Activated T-helper 1 cell treated with anti-CD3 and anti-CD28 coated beads, Interleukin-12 subunit alpha, Interleukin-12 subunit beta, Interleukin-2, Interleukin-4 antibody, amounts not matched to agents 30 ng/mL and 10 ng/mL and 1 ng/mL, durations not matched to agents 14 hours and 24 hours and 36 hours (primary cell): Measurements from ENCODE around the gene DNAJB9. TPM values are rescaled to one million over a fixed set of nuclear protein-coding genes. Genes with fewer than 3 reads are reported as not detected.
"Not testable (repeated sequence)": the region's sequence is repeated elsewhere in the genome, so short reads cannot be mapped to it uniquely, and the experiment has no call there.

Experiments
- DNase-seq: peaks from one replicate; pipeline ENCODE4 v3.0.0; 2021; ENCODE audit warnings: low spot score
- H3K27ac Mint-ChIP-seq: one replicate; pipeline ENCODE4 v1.8.0; 2021; ENCODE audit warnings: mild to moderate bottlenecking, mixed read lengths
- H3K27me3 Mint-ChIP-seq: one replicate; pipeline ENCODE4 v1.8.0; 2022; ENCODE audit warnings: mild to moderate bottlenecking, moderate library complexity, mixed read lengths; ENCODE audit not compliant: insufficient read depth
- H3K36me3 Mint-ChIP-seq: one replicate; pipeline ENCODE4 v1.8.0; 2021; ENCODE audit warnings: low read depth, mixed read lengths
- H3K4me1 Mint-ChIP-seq: one replicate; pipeline ENCODE4 v1.8.0; 2021; ENCODE audit warnings: low read depth, mixed read lengths
- H3K4me3 Mint-ChIP-seq: one replicate; pipeline ENCODE4 v1.8.0; 2021; ENCODE audit warnings: mild to moderate bottlenecking, moderate library complexity, mixed read lengths
- H3K9me3 Mint-ChIP-seq: one replicate; pipeline ENCODE4 v1.8.0; 2021; ENCODE audit warnings: mixed read lengths
- intact Hi-C: fragments of 100-400 bp; cut with micrococcal nuclease; formaldehyde crosslinking; loops from one replicate; pipeline ENCODE4 v1.15.1; 2024
- total RNA-seq: library from RNA; stranded (reverse); gene quantifications from 2 replicates; pipeline ENCODE4 v1.2.3, GENCODE V29; 2022

Gene DNAJB9
- total RNA-seq, result 16.9 and 20.0 TPM in 2 replicates

DNA sequence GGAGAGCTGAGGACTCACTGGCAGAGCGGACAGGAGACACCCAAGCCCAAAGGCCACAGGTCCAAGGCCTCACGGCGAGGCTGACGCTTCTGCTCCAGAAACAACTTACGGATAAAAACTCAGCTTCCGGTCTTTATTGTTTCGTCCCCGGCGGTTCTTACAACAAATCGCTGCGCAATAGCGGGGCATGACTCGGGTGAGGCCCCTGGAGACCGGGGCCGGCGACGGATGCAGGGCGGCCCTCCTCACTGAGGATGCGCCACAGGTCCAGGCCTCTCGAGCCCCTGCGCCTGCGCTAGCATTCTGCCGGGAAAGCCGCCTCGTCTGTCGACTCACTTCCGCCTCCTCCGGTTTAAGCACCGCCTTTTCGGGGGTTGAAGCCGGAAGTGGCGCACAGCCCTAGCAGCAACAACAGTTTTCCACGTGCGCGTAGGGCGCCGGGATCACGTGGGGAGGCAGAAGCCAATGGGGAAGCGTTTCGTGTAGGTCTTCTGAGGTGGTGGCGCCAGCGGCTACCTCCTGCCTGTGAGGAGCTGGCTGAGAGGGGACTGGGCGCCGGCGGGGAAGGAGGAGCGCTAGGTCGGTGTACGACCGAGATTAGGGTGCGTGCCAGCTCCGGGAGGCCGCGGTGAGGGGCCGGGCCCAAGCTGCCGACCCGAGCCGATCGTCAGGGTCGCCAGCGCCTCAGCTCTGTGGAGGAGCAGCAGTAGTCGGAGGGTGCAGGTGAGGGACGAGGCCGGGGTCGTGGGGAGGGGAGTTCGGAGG lies at the start of gene DNAJB9, which contains the start of gene THAP5:
Gene DNAJB9 (plus strand): TSS at position 494 of the 765 bp plus-strand sequence. CDS start 1,853 bp downstream, outside the sequence.
Gene THAP5 (minus strand): TSS at position 326 of the 765 bp plus-strand sequence. CDS start 137 bp downstream, at position 189.
- Mint-ChIP-seq H3K4me3 (peak within 1 kb of the TSS; percentile 95), H3K36me3 (peaks cover 31% of the 10 kb centered on the region), H3K27me3 (no peaks in the 10 kb centered on the region), H3K9me3 (no peaks in the 10 kb centered on the region), H3K27ac (peak within 1 kb of the TSS; percentile 96), H3K4me1 (peaks cover 62% of the 10 kb centered on the region)
- peak; percentile 100 for DNase-seq
- intact Hi-C loops, result loop anchor here (1.0 to 10.0 kb wide), 7 partner anchors 43 to 1972 kb away; partner anchors contain the start of genes COG5, DUS4L, NRCAM and PNPLA8

DNA sequence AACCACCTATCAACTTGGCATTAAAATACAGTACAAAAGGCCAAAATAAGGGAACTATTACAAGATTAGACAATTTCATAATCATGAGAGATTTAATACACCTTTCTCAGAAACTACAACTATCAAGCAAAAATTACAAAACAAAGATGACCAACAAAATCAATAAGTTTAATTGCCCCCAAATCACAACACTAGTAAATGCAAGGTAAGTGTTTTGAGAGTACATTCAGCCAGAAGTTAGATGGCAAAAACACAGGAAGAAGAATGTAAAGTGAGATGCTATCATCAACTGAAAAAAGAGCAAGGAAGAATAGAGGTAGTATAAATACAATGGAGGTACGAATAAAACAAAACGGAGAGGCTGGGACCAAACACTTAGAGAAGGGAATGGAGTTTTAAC lies 46.9 kb upstream of the DNAJB9 start:
- H3K4me3 Mint-ChIP-seq, result no peak overlapping the region
- H3K9me3 Mint-ChIP-seq, result no peaks in the 10 kb centered on the region
- no peaks in the 10 kb centered on the region for H3K27me3 Mint-ChIP-seq
- intact Hi-C loops, result no loop called here
- H3K36me3 Mint-ChIP-seq, result peaks cover 24% of the 10 kb centered on the region
- H3K27ac Mint-ChIP-seq, result no peak overlapping the region
- H3K4me1 Mint-ChIP-seq, result peaks cover 34% of the 10 kb centered on the region
- DNase-seq, result no peak

DNA sequence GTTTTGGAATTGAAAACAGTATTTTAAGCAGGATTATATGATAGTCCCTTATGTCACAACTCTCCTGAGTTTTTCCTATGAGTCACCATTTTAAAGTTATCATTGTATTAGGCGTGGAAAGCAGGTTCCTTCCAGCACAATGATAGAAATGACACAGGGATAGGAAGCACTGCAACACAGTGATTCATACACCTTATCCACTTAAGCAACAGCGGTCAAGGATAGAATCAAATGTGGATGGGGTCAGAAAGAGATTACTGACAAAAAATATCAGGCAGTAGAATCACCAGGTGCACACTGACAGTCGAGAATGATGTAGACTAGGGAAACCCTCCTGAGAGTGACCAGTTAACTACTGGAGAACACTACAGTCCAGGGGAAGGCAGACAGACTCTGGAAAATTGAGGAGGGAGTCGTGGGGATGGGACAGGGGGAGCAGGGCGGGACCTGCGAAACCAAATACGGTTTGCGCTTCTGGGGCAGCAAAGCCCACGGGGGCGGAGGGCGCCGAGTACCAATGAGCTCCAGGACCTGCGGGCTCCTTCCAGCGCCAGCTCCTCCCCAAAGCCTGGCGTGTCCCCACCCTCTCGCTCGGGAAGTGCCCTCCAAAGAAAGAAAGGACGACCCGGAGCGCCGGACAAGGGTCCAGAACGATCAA lies 44.2 kb upstream of the DNAJB9 start:
- no peak for DNase-seq
- intact Hi-C loops, result no loop called here
- H3K27me3 Mint-ChIP-seq, result peaks cover 3% of the 10 kb centered on the region

DNA sequence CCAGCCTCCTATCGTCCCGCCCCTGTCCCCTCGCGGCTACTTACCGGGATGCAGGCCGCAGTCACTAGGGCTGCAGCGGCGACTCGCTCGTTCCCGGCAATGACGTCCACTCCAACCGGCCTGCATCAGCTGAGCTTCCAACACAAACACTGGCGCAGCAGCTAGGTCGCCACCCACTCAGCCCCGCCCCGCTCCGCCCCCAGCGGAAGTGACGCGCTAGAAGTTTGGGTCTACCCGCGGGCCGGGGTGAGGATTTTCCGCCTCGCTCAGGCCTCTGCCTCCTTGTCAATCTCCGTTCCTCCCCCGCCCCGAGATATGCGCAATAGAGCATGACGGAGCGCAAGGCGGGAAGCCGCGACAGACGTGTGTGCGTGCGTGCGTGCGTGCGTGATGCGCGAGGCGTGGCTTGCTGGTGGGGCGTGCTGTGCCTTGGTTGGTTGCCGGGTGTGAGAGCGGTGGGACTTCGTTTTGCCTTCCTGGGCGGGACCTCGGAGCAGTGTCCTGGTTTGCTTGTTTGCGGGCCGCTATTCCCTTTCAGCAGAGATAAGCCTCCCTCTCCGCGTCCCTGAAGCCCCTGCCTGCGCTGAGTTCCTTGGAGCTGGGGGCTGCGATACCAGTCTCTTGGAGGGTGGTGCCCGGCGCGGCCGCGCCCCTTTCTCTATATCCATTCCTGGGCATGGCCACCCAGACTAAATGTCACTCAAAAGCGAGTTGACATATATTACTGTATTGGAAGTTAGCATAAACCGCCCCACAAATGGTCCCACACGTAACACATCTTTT lies 43.5 kb upstream of the DNAJB9 start, which contains the start of gene PNPLA8:
Gene PNPLA8 (minus strand): TSS at position 151 of the 783 bp plus-strand sequence. CDS start 10,644 bp downstream, outside the sequence.
- DNase-seq, result peak; percentile 100
- Mint-ChIP-seq H3K4me3 (peak within 1 kb of the TSS; percentile 92), H3K27me3 (peaks cover 3% of the 10 kb centered on the region), H3K27ac (peak within 1 kb of the TSS; percentile 97), H3K36me3 (peaks cover 7% of the 10 kb centered on the region), H3K4me1 (peaks cover 34% of the 10 kb centered on the region), H3K9me3 (no peaks in the 10 kb centered on the region)
- intact Hi-C loops, result loop anchor here (1.0 to 2.0 kb wide), 5 partner anchors 43 to 1358 kb away; partner anchors contain the start of genes DLD, DNAJB9 and THAP5

More for the DNA sequence above, 44.2 kb upstream of the DNAJB9 start:
- Mint-ChIP-seq H3K9me3 (no peaks in the 10 kb centered on the region), H3K27ac (peak overlapping the region; percentile 97), H3K4me1 (peaks cover 39% of the 10 kb centered on the region), H3K4me3 (peak overlapping the region; percentile 92), H3K36me3 (peaks cover 7% of the 10 kb centered on the region)

DNA sequence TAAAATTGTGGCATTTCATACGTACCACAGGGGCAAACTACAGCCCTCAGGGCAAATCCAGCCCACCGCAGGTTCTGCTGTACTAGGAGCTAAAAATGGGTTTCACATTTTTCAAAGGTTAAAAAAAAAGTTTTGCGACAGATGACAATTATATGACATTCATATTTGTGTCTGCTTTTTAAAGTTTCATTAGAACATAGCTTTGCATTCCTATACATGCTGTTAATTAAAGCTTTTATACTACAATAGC lies 43.0 kb upstream of the DNAJB9 start:
- Mint-ChIP-seq H3K27ac (peak overlapping the region; percentile 97), H3K4me3 (peak overlapping the region; percentile 92), H3K9me3 (no peaks in the 10 kb centered on the region), H3K36me3 (peaks cover 7% of the 10 kb centered on the region), H3K27me3 (peaks cover 5% of the 10 kb centered on the region), H3K4me1 (peaks cover 29% of the 10 kb centered on the region)
- no peak for DNase-seq
- intact Hi-C loops, result loop anchor here (1.0 to 2.0 kb wide), 5 partner anchors 43 to 1358 kb away; partner anchors contain the start of genes DLD, DNAJB9 and THAP5

DNA sequence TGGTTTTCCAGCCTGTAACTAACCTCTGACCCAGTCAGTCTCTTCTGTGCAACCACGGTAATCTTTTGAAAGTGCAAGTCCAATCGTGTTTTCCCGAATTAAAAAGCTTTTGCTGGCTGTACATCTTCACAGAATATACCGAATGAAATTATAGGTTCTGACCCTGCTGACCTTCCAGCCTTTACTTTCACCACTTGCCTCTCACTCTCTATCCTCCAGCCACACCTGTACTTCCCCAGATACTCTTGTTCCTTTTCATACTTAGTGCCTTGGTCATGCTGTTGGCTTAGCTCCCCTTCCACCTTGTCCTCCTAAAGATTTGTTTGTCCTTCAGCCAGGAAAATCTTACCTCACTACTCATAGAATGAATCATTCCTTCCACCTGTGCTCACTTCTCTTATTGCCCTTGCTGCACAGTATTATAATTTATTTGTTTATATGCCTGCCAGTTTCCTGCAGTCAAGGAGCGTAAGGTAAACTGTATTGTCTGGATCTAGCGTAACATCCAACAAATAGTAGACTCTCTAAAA lies 41.4 kb upstream of the DNAJB9 start:
- DNase-seq, result no peak
- intact Hi-C loops, result no loop called here
- H3K9me3 Mint-ChIP-seq, result no peaks in the 10 kb centered on the region
- H3K27me3 Mint-ChIP-seq, result peaks cover 13% of the 10 kb centered on the region
- peaks cover 19% of the 10 kb centered on the region for H3K4me1 Mint-ChIP-seq
- H3K36me3 Mint-ChIP-seq, result peaks cover 2% of the 10 kb centered on the region
- peak overlapping the region; percentile 41 for H3K27ac Mint-ChIP-seq
- peak overlapping the region; percentile 57 for H3K4me3 Mint-ChIP-seq

DNA sequence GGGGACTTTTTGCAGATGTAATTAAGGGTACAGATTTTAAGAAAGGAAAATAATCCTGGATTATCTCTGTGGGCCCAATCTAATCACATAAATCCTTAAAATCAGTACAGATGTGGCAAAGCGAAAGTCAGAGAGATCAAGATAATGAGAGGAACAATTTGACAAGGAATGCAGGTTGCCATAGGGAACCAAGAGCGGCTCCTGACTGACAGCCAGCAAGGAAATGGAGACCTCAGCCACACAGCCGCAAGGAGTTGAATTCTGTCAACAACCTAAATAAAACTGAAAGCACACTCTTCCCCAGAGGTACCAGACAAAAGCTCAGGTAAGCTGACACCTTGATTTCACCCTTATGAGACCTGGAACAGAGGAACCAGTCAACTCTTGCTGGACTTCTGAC lies 40.3 kb upstream of the DNAJB9 start:
- peaks cover 13% of the 10 kb centered on the region for H3K27me3 Mint-ChIP-seq
- H3K4me1 Mint-ChIP-seq, result peaks cover 10% of the 10 kb centered on the region
- H3K9me3 Mint-ChIP-seq, result no peaks in the 10 kb centered on the region
- H3K4me3 Mint-ChIP-seq, result no peak overlapping the region
- intact Hi-C loops, result no loop called here
- H3K27ac Mint-ChIP-seq, result no peak overlapping the region
- DNase-seq, result no peak
- H3K36me3 Mint-ChIP-seq, result peaks cover 2% of the 10 kb centered on the region

DNA sequence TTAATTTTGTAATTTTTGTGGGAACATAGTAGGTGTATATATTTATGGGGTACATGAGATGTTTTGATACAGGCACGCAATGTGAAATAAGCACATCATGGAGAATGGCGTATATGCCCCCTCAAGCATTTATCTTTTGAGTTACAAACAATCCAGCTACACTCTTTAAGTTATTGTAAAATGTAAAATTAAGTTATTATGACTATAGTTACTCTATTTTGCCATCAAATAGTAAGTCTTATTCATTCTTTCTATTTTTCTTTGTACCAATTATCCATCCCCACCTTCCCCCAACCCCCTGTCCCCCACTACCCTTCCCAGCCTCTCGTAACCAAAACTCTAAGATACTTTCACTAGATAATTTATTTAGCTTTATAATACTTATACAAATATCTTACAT lies 36.0 kb upstream of the DNAJB9 start:
- H3K4me3 Mint-ChIP-seq, result no peak overlapping the region
- no peaks in the 10 kb centered on the region for H3K9me3 Mint-ChIP-seq

DNA sequence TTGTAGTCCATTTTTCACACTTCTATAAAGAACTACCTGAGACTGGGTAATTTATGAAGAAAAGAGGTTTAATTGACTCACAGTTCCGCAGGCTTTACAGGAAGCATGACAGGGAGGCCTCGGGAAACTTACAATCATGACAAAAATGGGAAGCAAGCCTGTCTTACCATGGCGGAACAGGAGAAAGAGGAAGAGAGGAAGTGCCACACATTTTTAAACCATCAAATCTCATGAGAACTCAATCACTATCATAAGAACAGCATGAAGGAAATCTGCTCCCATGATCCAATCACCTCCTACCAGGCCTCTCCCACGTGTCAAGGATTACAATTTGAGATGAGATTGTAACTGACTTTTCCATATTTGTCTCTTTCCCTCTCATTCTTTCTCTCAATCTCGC lies 34.4 kb upstream of the DNAJB9 start:
- Mint-ChIP-seq H3K27me3 (peaks cover 15% of the 10 kb centered on the region), H3K27ac (no peak overlapping the region), H3K4me1 (no peaks in the 10 kb centered on the region), H3K4me3 (no peak overlapping the region), H3K36me3 (no peaks in the 10 kb centered on the region), H3K9me3 (no peaks in the 10 kb centered on the region)
- no peak for DNase-seq
- intact Hi-C loops, result no loop called here

More for the DNA sequence above, 36.0 kb upstream of the DNAJB9 start:
- Mint-ChIP-seq H3K27ac (no peak overlapping the region), H3K36me3 (no peaks in the 10 kb centered on the region), H3K27me3 (peaks cover 18% of the 10 kb centered on the region), H3K4me1 (no peaks in the 10 kb centered on the region)
- intact Hi-C loops, result no loop called here
- no peak for DNase-seq

DNA sequence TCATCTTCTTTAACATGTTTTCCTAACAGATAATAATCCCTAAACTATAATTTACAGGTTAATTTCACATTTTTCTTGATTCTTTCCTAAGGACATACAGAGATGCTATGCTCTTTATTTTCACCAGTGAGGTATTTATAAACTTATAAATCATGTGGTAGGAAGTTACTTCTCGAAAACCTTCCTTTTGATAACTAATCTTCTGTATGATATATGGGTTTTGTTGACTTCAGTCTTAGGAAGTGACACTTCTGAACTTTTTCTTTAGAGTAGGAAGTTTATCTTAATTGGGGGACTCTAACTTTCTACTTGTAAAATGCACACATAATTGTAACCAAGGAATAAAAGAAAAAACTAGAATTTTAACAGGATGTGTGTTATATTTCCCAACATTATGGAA lies 33.9 kb upstream of the DNAJB9 start:
- peaks cover 15% of the 10 kb centered on the region for H3K27me3 Mint-ChIP-seq
- H3K4me1 Mint-ChIP-seq, result no peaks in the 10 kb centered on the region
- no peak for DNase-seq
- no peak overlapping the region for H3K27ac Mint-ChIP-seq
- intact Hi-C loops, result no loop called here
- H3K36me3 Mint-ChIP-seq, result no peaks in the 10 kb centered on the region
- no peaks in the 10 kb centered on the region for H3K9me3 Mint-ChIP-seq
- no peak overlapping the region for H3K4me3 Mint-ChIP-seq

DNA sequence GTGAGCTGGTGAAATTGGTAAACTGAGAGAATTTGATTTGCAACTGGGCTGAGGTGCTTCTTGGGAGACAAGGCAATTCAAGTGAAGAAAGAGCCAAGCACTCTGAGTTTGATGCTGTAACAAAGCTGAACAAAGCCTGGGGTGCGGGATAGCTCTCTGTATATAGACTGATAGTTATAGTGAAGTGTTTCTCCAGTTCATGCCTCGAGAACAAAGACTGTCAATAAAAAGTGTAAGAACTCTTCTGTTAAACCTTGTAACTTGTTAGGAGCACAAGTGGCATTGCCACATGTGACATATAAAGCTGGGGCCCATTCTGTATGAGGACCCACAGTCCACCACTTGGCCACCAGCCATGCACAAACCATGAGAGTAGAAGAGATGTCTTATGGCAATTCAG lies 32.4 kb upstream of the DNAJB9 start:
- intact Hi-C loops, result no loop called here
- H3K9me3 Mint-ChIP-seq, result no peaks in the 10 kb centered on the region
- H3K4me3 Mint-ChIP-seq, result no peak overlapping the region
- H3K36me3 Mint-ChIP-seq, result no peaks in the 10 kb centered on the region
- H3K27me3 Mint-ChIP-seq, result peaks cover 15% of the 10 kb centered on the region
- no peaks in the 10 kb centered on the region for H3K4me1 Mint-ChIP-seq
- H3K27ac Mint-ChIP-seq, result no peak overlapping the region
- DNase-seq, result no peak

DNA sequence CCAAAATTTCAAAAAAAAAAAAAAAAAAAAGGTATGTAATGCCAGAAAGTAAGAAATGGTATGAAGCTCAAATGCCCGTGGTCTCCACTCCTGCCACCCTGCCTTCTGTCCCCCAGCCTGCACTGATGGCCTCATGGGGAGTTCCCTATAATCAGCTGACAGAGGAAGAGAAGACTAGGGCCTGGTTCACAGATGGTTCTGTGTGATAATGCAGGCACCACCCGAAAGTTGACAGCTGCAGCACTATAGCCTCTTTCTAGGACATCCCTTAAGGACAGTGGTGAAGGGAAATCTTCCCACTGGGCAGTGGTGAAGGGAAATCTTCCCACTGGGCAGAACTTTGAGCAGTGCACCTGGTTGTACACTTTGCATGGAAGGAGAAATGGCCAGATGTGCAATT lies 31.4 kb upstream of the DNAJB9 start:
- not testable (repeated sequence) for H3K4me3 Mint-ChIP-seq

More for the DNA sequence above, 31.4 kb upstream of the DNAJB9 start:
- intact Hi-C loops, H3K9me3 Mint-ChIP-seq, DNase-seq, H3K27ac Mint-ChIP-seq, H3K36me3 Mint-ChIP-seq, H3K4me1 Mint-ChIP-seq: not testable (repeated sequence)
- H3K27me3 Mint-ChIP-seq, result peaks cover 10% of the 10 kb centered on the region
